K562 (cell line): ENCODE measurements around the gene CLASP1. TPM values are rescaled to one million over a fixed set of nuclear protein-coding genes. Genes with fewer than 3 reads are reported as not detected.

Source experiments
- ARID2 ChIP-seq: fragments of 450-650 bp; IDR thresholded peaks from 2 replicates; pipeline ENCODE4 v1.6.1; 2017; ENCODE audit warnings: antibody characterized with exemption, mild to moderate bottlenecking
- CBX2 ChIP-seq: fragments of 200-600 bp; sonication (generic); IDR thresholded peaks from one replicate; pipeline ENCODE4 v1.6.1; 2012; ENCODE audit warnings: mild to moderate bottlenecking, low read length, inconsistent platforms; ENCODE audit not compliant: insufficient read depth, poor library complexity, severe bottlenecking
- CHD1 ChIP-seq: fragments of 200-600 bp; sonication (generic); IDR thresholded peaks from one replicate; pipeline ENCODE4 v1.6.1; 2012; ENCODE audit warnings: mild to moderate bottlenecking, moderate library complexity, low read length, inconsistent platforms
- CTCF ChIP-seq, 3 experiments: IDR thresholded peaks in 2 of 3; conservative IDR thresholded peaks in 1 of 3; 2 replicates each; pipeline ENCODE4 v1.5.1; 2011 to 2012; ENCODE audit warnings: low read length in 3 of 3, mild to moderate bottlenecking in 3 of 3, control low read depth in 2 of 3, improper control_type of control experiment in 1 of 3, inconsistent platforms in 1 of 3, low read depth in 1 of 3, mixed read lengths in 1 of 3, moderate library complexity in 1 of 3; ENCODE audit not compliant: insufficient read depth in 2 of 3
- E2F8 ChIP-seq: fragments of 450-650 bp; IDR thresholded peaks from 2 replicates; pipeline ENCODE4 v1.7.1; 2018; ENCODE audit warnings: mild to moderate bottlenecking, low read depth; ENCODE audit not compliant: partially characterized antibody
- ELF4 ChIP-seq: fragments of 450-650 bp; formaldehyde crosslinking; IDR thresholded peaks from 2 replicates; pipeline ENCODE4 v1.4.0; 2022; ENCODE audit warnings: missing genetic modification characterization
- FOXJ2 ChIP-seq: fragments of 200-800 bp; sonication (Bioruptor generic); IDR thresholded peaks from 2 replicates; pipeline ENCODE4 v1.6.1; 2016; ENCODE audit warnings: missing genetic modification characterization, missing compliant biosample characterization
- MED1 ChIP-seq: sonication (generic); formaldehyde crosslinking; IDR thresholded peaks from 2 replicates; pipeline ENCODE4 v1.8.1; 2023; ENCODE audit warnings: missing genetic modification reagents, borderline replicate concordance
- MIER1 ChIP-seq: fragments of 450-650 bp; IDR thresholded peaks from 2 replicates; pipeline ENCODE4 v1.6.1; 2016; ENCODE audit warnings: antibody characterized with exemption, mild to moderate bottlenecking, low read depth
- NCOR1 ChIP-seq: fragments of 450-650 bp; IDR thresholded peaks from 2 replicates; pipeline ENCODE4 v1.6.1; 2016; ENCODE audit warnings: mild to moderate bottlenecking, moderate library complexity
- NR2C2 ChIP-seq, 2 experiments: fragments of 200-800 bp in 1 of 2; sonication (Bioruptor generic) in 1 of 2; sonication (generic) in 1 of 2; formaldehyde crosslinking in 1 of 2; IDR thresholded peaks; 2 replicates each; pipeline versions ENCODE4 v1.6.1 to v1.8.0; 2016 to 2022; ENCODE audit warnings: mild to moderate bottlenecking in 1 of 2, missing compliant biosample characterization in 1 of 2, missing genetic modification characterization in 1 of 2, missing genetic modification reagents in 1 of 2
- NR3C1 ChIP-seq: sonication (generic); formaldehyde crosslinking; IDR thresholded peaks from 2 replicates; pipeline ENCODE4 v1.8.1; 2022; ENCODE audit warnings: missing genetic modification reagents
- RCOR1 ChIP-seq, 2 experiments: IDR thresholded peaks; 2 replicates each; pipeline ENCODE4 v1.6.1; 2012; ENCODE audit warnings: low read depth in 2 of 2, low read length in 2 of 2, borderline replicate concordance in 1 of 2, improper control_type of control experiment in 1 of 2
- SMARCC2 ChIP-seq: fragments of 450-650 bp; IDR thresholded peaks from 2 replicates; pipeline ENCODE4 v1.6.1; 2017; ENCODE audit warnings: antibody characterized with exemption, moderate library complexity, mild to moderate bottlenecking, low read depth
- TCFL5 ChIP-seq: fragments of 250-450 bp; sonication (Bioruptor Pico); conservative IDR thresholded peaks from 2 replicates; pipeline ENCODE4 v1.6.1; 2021; ENCODE audit warnings: mild to moderate bottlenecking, moderate library complexity, matching md5 sums
- THRA ChIP-seq: fragments of 450-650 bp; IDR thresholded peaks from 2 replicates; pipeline ENCODE4 v1.6.1; 2017; ENCODE audit warnings: mild to moderate bottlenecking, moderate library complexity
- ZNF197 ChIP-seq: fragments of 200-800 bp; sonication (Bioruptor generic); IDR thresholded peaks from 2 replicates; pipeline ENCODE4 v1.6.1; 2016; ENCODE audit warnings: low read depth, missing genetic modification characterization, missing compliant biosample characterization
- ZNF316 ChIP-seq: fragments of 450-650 bp; IDR thresholded peaks from 2 replicates; pipeline ENCODE4 v1.6.1; 2016
- ZNF75A ChIP-seq: fragments of 450-650 bp; formaldehyde crosslinking; IDR thresholded peaks from 2 replicates; pipeline ENCODE4 v1.4.0; 2020; ENCODE audit warnings: mild to moderate bottlenecking
- ZNF79 ChIP-seq: fragments of 250-450 bp; sonication (Bioruptor Pico); IDR thresholded peaks from 2 replicates; pipeline ENCODE4 v1.4.0; 2020; ENCODE audit warnings: low read depth, mild to moderate bottlenecking, moderate library complexity
- polyA plus RNA-seq, 8 experiments: library from polyadenylated mRNA; depleted of rRNA in 4 of 8; stranded (reverse) in 5 of 8; unstranded in 3 of 8; fragments of >200 nt; fragmentation: Nextera tagmentation in 2 of 8; fragmentation: Illumina TruSeq in 1 of 8; extraction: Ambion mirVana in 2 of 8; extraction: Trizol in 1 of 8; gene quantifications; 2 replicates each; pipeline versions ENCODE4 v1.2.1 to v1.2.3, GENCODE V29; 2011 to 2014; ENCODE audit warnings: inconsistent platforms in 1 of 8, missing spikeins in 1 of 8
- total RNA-seq, 7 experiments: library from RNA; depleted of rRNA in 6 of 7; stranded (reverse); fragments of >200 nt in 6 of 7; fragmentation: Illumina TruSeq in 2 of 7; extraction: Trizol in 2 of 7; gene quantifications; 2 replicates each; pipeline versions ENCODE4 v1.2.1 to v1.2.3, GENCODE V29; 2011 to 2021; ENCODE audit warnings: low replicate concordance in 1 of 7

Gene CLASP1
- total and polyA plus RNA-seq, 9 of the 15 experiments (the other 6 are each of a cell fraction or from before 2014, with no cell fraction given) = 1.7 to 40.3 (median 20.7) TPM

GRCh38 chr2:121596221-121597080, 52.8 kb downstream of the CLASP1 start (continued):
- TF ChIP-seq ELF4 (CRISPR knock-in tag) (0 out of 2 replicates have a peak, but pooled peaks have one; percentile 56), THRA (no peak), ZNF79 (CRISPR knock-in tag) (no peak), ZNF197 (CRISPR knock-in tag) (0 out of 2 replicates have a peak, but pooled peaks have one; percentile 46), CHD1 (peak; percentile 27), MED1 (CRISPR knock-in tag) (no peak), SMARCC2 (peak; percentile 89), TCFL5 (no peak), NCOR1 (peak; percentile 96), ARID2 (peak; percentile 53; the same call in 1 of the 2 replicates), FOXJ2 (tag) (peak; percentile 73), CBX2 (no peak), RCOR1 (IDR thresholded peaks at IDR 0.05; ENCODE audit: borderline replicate concordance in 1 of 2, low read depth in 2 of 2, low read length in 2 of 2) (peak; percentile 27 to 97; a peak in 3 of 4 replicates), NR3C1 (CRISPR knock-in tag) (no peak), ZNF316 (no peak), NR2C2 (CRISPR knock-in tag; IDR thresholded peaks at IDR 0.05) (no peak), NR2C2 (tag; IDR thresholded peaks at IDR 0.05) (peak; percentile 53), E2F8 (peak; percentile 75), MIER1 (no peak), ZNF75A (CRISPR knock-in tag) (no peak), CTCF (IDR thresholded peaks at IDR 0.05 in 2 of 3, conservative IDR thresholded peaks at IDR 0.05 in 1 of 3; ENCODE audit: insufficient read depth in 2 of 3, low read depth in 1 of 3, low read length in 3 of 3) (peak; percentile 46 to 82 (median 74); a peak in 4 of 6 replicates)
